Measurements from ENCODE around the gene FHDC1.

DNA sequence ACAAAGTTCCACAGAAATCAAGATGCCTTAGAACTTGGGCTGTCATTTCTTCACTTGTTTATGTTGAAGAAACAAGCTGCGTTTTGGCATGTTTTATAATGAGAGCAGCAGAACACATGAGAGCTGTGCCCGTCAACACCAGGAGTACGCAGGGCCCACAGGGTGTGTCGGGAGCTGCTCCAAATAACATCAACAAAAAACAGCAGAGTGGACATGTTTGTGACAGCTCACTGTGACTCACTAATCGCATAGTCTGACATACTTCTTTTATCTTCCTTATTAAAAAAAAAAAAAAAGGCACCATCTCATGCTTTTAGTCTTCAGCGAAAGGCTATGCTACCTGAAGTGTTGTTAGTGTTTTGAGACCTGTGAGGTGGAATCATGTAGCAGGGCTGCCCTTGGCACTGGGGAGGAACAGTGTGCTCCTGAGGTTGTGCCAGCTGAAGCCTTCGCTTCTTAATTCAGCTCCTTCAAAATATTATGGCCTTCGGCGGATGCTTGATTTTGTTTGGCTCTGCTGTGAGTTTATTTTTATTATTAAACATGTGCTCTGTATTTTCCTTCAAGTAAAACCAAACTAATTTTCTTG lies 32.8 kb downstream of the FHDC1 start:
- TF ChIP-seq, protein P1, sequence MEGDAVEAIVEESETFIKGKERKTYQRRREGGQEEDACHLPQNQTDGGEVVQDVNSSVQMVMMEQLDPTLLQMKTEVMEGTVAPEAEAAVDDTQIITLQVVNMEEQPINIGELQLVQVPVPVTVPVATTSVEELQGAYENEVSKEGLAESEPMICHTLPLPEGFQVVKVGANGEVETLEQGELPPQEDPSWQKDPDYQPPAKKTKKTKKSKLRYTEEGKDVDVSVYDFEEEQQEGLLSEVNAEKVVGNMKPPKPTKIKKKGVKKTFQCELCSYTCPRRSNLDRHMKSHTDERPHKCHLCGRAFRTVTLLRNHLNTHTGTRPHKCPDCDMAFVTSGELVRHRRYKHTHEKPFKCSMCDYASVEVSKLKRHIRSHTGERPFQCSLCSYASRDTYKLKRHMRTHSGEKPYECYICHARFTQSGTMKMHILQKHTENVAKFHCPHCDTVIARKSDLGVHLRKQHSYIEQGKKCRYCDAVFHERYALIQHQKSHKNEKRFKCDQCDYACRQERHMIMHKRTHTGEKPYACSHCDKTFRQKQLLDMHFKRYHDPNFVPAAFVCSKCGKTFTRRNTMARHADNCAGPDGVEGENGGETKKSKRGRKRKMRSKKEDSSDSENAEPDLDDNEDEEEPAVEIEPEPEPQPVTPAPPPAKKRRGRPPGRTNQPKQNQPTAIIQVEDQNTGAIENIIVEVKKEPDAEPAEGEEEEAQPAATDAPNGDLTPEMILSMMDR (IDR thresholded peaks at IDR 0.05) = no peak
- TF ChIP-seq, protein P2, sequence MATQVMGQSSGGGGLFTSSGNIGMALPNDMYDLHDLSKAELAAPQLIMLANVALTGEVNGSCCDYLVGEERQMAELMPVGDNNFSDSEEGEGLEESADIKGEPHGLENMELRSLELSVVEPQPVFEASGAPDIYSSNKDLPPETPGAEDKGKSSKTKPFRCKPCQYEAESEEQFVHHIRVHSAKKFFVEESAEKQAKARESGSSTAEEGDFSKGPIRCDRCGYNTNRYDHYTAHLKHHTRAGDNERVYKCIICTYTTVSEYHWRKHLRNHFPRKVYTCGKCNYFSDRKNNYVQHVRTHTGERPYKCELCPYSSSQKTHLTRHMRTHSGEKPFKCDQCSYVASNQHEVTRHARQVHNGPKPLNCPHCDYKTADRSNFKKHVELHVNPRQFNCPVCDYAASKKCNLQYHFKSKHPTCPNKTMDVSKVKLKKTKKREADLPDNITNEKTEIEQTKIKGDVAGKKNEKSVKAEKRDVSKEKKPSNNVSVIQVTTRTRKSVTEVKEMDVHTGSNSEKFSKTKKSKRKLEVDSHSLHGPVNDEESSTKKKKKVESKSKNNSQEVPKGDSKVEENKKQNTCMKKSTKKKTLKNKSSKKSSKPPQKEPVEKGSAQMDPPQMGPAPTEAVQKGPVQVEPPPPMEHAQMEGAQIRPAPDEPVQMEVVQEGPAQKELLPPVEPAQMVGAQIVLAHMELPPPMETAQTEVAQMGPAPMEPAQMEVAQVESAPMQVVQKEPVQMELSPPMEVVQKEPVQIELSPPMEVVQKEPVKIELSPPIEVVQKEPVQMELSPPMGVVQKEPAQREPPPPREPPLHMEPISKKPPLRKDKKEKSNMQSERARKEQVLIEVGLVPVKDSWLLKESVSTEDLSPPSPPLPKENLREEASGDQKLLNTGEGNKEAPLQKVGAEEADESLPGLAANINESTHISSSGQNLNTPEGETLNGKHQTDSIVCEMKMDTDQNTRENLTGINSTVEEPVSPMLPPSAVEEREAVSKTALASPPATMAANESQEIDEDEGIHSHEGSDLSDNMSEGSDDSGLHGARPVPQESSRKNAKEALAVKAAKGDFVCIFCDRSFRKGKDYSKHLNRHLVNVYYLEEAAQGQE (IDR thresholded peaks at IDR 0.05; ENCODE audit: insufficient read depth in 1 of 2, low read depth in 2 of 2, low read length in 1 of 2) = no peak
- no peak for TF ChIP-seq SIN3A (IDR thresholded peaks at IDR 0.05; ENCODE audit: borderline replicate concordance, insufficient read depth, low read depth, low read length)
